GM19324 (cell line): ENCODE results near the gene ADNP2.

Source experiments
- ATAC-seq: cut with Tn5 transposase; IDR thresholded peaks from one replicate; pipeline ENCODE4 v1.9.1; 2021; ENCODE audit warnings: mild to moderate bottlenecking, moderate library complexity; ENCODE audit not compliant: unreplicated experiment, low FRiP score

The ADNP2 gene

DNA sequence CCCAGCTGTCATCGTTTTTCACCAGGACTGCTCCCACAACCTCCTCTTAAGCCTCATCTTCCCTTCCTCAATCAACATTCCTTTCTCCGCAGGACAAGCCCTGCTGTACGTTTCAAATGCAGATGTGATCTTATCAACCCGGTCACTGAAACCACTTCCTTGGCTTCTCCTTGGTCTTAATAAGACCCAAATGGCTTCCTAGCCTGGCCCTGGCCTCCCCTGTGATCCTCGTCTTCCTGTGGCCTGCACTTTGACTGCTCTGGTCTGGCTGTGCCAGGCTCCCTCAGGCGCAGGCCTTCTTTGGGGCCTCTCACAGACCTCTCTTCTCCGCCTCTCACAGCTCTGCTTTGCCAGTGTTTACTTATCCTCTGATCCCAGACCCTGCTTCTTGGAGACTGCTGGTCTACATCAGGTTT is 4.7 kb upstream of the ADNP2 start:
- ATAC-seq = no peak

DNA sequence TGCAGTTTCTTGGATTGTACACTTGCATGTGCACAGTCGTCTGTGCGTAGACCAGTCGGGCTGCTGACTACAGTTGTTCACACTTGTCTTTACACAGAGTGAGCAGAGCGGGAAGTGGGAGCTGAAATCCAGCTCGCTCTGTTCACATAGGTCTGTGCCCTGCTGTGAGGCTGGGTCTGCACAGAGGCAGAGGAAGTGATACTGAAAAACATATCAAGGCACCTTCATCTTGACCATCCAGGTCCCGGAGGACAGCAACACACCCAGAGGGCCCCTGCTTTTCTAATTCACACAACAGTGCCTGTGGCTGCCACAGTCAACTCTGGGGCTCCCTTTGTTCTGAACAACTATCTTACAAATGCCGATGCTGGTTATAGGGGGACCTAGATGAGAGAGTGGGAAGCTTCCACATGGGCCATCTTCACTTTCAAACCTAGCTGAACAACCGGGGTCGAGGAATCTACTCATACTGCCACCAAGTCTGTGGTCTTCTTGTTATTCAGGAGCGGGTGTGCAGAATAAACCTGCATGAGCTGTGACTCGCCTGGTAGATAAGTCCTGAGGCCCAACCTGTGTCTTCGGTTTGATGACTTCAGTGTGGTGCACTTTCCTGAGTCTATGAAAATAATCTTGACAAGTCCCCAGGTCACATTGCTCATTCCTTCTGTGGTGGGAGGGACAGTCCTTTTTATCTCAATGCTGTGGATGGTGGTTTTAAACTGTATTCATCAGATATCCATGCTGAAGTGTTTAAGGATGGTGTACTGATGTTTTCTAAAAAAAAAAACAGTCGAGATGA is 3.5 kb upstream of the ADNP2 start:
- ATAC-seq = peak; percentile 57

DNA sequence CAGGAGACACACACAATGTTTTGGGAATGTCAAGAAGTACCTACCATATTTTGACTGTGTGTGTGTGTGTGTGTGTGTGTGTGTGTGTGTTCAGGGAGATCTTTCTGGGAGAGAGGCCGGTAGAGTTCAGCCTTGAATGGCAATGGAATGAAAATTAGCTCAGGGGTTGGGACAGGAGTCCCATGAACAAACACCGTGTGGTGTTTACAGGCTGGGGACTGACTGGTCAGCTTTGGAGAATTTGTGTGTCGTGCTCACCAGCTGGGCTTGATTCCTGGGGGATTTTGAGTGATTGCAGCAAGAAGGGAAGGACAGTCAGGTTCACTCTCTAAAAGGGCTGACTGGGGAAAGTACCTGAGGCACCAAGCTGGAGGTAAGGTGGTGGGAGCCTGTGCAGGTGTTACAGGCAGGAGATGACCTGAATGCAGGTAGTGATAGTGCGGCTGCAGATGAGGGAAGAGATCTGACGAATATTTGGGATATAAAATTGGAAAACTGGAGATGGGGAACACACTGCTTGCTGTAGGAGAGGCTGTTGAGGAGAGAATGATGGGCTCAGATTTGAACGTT is 2.5 kb upstream of the ADNP2 start:
- no peak for ATAC-seq

DNA sequence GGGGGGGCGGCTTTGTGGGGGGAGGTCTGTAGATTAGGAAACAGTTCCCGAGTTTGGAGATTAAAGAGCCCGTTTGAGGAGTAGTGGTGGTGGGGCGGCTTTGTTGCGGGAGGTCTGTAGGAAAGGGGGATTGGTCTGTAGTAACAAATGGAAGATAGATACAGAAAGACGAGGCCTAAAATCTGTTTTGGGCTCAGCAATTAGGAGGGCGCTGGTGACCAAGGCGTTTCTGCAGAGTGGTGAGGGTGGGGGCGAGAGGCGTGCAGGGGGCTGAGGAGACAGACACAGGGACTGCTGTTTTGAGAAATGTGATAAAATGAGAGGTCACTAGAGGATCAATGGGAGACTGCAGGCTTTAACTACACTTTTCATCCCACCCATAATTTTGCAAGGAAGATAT is 1.6 kb upstream of the ADNP2 start:
- ATAC-seq = no peak

DNA sequence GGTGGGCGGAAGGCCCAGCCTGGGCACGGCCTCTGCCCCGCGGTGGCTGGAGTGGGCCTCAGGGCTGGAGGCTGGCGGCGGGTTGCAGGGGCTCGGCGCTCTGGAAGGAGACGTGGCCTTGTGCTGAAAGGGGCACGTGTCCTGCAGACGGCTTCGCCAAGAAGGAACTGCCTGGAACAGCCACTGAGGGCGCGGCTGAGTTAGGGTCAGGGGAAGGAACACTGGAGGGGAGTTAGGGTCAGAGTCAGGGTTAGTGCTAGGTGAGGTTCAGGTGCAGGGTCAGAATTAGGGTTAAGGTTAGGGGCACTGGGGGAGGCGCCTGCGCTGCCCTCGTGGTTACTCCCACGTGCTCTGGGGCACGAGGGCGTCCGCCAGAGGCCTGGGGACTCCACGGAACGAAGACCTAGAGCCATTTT is 933 bp upstream of the ADNP2 start:
- no peak for ATAC-seq

DNA sequence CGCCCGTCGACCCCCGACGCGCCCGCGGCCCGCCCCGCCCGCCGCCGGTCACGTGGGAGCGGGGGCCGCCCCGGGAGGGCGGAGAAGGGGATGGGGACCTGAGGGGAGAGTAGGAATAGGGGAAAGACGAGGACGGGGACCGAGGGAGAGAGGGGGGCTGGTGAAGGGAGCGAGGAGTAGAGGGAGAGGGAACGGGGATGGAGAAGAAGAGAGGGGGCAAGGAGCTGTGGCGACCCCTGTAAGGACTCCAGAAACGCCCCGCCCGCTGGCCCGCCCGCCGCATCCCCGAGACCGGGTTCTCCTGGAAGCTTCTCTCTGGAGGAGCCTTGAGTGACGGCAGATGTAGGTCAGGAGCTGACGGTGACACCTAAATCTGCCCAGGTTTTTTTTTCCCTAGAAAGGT is 615 bp downstream of the ADNP2 start:
- ATAC-seq = peak; percentile 27

DNA sequence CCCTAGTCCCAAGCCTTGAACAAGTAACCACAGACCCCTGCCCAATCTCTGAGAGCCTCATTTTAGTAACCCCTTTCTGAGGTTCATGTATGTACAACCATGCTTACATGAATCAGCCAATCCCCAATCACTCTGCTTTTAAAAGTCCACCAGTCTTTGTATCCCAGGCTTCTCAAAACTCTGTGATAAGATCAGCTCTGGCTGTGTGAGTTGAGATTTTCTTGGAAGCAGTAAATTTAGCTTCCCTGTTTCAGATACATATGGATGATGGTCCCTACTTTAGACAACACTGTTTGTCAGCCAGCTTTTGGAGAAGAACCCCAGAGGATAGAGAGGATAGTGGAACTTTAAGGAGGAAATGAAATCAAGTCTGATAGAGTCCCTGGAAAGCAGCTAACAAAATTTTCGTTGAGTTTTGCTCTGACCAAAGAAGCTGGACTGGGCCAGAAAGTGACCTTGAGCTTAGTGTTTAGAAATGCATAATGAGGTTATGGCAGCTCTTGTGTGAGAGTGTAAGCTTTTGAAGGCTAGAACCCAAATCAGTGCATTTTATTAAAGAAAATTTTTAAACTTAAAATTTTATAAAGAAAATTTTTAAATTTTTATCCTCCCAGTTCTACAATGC is 3.7 kb downstream of the ADNP2 start:
- ATAC-seq = no peak

DNA sequence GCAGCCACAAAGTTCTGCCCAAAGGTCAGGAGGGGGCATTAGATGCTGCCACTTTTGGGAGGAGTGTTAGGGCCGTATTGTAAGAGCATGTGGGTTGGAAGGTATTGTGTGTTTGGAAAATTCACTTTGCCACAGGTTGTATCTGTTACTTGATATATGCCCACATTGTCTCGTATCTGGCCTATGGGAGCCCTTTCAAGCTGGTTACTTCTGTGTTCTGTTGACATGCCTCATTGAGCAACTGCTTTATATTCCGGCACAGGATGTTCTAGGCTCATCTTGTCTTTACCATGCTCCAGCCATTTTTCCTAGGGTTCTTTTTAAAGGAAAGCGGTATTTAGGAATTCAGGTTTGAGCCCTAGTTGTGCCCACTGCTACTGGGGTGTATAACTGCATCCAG is 6.0 kb downstream of the ADNP2 start:
- ATAC-seq = no peak

DNA sequence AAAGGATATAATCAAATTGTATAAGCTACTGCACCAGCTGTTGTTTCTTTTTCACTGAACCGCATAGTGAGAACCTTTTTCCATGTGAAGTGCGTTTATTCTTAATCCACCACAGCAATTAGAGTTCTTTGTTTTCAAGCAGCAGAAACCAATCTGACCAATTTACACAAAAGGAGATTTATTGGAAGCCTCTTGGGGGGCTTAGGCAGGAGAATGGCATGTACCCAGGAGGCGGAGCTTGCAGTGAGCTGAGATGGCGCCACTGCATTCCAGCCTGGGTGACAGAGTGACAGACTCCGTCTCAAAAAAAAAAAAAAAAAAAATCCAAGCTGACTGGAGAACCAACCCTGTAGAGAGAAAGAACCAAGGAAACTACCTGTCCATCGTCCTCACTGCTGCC is 10.0 kb downstream of the ADNP2 start:
- ATAC-seq = no peak

DNA sequence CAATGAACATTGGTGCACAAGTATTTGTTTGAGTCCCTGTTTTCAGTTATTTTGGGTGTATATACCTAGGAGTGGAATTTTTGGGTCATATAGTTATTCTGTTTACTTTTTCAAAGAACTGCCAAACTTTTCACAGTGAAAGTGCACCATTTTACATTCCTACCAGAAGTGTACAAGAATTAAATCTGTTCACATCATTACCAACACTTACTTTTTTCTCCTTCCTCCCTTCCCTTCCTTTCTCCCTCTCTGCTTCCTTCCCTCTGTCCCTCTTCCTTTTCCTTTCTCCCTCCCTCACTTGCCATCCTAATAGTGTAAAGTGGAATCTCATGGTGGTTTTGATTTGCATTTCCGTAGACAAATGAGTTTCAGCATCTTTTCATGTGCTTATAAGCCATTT is 11.9 kb downstream of the ADNP2 start:
- ATAC-seq = no peak

DNA sequence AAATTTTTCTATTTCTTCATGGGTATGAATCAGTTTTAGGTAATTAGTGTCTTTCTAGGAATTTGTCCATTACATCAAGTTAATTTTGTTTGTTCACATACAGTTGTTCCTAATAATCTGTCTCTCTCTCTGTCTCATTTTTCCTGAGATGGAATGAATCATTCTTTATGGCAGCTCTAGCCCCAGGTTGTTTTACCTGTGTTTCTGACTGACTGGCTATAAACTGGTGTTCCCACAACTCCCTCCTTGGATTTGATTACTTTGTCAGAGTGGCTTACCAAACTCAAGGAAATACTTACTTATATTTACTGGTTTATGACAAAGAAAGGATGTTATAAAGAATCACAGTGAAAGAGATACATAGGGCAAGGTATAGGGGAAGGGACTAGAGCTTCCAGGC is 15.1 kb downstream of the ADNP2 start:
- no peak for ATAC-seq

DNA sequence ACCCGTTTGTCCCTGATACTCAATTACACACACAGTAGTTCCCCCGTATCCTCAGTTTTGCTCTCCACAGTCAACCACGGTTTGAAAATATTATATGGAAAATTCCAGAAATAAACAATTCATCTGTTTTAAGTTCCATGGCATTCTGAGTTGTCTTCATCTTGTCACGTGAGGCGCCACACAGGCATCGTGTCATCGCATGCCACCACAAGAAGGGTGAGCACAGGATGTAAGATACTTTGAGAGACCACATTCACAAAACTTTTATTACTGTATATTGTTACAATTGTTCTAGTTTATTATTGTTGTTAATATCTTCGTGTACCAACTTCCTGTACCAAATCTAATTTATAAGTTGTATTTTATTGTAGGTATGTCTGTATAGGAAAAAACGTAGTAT is 17.7 kb downstream of the ADNP2 start:
- no peak for ATAC-seq

DNA sequence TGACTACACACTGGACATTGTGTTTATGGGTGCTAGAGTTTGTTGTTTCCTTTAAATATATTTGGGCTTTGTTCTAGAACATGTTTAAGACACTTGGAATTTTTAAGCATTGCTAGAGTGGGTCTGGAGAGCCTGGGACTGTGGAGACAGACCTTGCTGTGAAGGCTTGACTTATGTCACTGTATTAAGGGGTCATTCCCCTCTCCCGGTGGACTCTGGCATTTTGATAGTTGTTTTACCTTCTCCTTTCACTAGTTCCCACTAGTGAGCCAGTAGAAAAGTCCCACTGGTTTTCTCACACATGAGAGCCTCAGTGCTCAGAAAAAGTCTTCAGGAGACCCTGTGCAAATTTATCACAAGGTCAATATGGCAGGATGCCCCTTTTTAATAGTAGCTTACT is 18.6 kb downstream of the ADNP2 start:
- ATAC-seq = no peak

DNA sequence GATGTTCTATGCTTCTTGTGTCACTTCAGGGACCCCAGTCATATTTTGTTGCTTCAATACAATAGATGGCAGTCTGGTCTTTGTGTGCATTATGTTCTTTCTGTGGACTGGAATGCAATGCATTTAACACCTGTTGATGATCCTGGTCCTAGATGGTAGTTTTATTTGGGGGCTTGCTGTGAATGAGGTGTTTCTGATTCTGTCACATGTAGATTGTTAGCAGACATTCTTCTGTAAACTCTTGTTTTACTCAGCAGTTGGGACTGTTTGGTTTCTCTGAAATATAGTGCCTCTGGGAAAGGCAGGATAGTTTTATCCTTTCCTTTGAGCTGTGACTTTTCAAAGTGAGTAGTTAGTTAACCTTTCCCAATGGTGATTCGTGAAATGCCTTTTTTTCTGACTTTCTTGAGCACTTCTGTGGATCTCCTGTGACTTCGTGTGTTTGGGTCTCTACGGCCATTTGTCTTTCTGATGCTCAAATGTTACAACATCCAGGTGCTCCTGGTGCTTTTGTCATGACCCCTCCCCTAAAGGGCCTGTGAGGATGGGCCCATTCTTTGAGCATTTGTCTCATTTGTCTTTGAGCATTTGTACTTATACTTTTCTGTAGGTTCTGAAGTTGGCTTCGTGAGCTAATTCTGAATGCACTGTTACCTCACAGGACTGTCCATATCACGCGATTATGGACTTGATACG is 20.8 kb downstream of the ADNP2 start:
- no peak for ATAC-seq

DNA sequence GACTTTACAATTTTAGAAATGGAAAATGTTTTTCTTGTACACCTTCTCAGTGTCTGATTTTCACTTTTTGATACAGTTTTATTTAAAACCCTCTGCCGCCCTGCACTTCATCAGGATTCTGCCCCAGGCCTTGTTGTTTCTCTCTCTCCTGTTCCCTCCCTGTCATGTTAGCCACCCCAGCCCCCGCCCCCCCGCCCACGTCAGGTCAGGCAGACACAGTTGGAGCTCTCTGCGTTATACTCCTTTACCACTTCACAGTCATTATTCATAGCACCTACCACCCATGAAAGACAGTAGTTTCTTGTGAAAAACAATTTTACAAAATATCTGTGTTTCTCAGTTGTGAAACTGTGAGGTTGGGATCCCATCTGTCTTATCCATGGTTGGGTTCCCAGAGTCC is 21.5 kb downstream of the ADNP2 start:
- ATAC-seq = no peak

DNA sequence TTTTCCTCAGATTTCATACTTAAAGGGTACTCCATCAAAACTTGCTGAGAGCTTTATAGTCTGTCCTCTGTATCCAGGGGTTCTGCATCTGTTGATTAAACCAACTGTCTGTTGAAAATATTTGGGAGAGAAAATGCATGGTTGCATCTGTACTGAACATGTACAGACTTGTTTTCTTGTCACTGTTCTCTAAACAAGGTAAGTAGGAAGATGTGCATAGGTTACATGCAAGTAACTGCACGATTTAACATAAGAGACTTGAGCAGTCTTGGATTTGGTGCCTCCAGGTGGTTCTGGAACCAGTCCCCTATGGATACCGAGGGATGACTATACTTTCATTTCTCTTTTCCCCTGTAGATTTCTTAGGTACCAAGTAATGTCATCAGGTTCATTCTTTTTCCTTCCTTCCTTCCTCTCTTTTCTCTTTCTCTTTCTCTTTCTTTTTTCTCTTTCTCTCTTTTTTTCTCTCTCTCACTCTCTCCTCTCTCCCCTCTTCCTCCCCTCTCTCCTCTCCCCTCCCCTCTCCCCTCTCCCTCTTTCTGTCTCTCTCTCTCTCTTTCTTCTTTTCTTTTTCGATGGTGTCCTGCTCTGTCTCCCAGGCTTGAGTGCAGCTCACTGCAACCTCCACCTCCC is 23.2 kb downstream of the ADNP2 start:
- ATAC-seq = no peak

DNA sequence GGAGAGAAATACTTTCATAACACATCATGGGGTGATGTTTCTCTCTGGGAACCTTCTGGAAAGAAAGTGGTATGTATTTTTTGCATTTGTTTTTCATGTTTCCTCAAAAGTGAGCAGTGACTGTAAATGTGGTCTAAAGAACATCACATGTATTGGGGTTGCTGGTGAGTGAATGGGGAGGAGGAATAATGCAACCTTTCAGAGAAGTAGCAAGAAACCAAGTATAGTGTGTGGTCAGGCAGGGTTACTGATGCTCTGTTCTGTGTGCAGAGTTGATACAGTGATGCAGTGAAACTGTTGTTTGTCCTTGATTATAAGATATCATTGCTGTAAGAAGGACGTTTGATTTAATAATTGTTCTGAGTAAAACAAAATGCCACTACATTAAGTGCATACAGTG is 24.1 kb downstream of the ADNP2 start:
- no peak for ATAC-seq

DNA sequence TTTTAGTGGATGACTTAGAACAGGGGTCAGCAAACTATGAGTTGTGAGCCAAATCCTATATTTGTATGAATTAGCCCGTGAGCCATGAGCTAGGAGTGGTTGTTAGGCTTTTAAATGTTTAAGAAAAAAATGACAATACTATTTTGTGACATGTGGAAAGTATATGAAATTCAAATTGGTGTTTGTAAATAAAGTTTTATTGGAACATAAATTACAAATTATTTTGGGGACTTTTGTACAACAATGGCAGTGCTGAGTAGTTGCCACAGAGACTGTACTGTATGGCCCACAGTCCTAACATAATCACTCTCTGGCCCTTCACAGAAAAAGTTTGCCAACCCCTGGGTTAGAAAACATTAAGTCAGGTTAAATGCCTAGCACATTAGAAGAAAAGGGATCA is 26.1 kb downstream of the ADNP2 start:
- no peak for ATAC-seq

DNA sequence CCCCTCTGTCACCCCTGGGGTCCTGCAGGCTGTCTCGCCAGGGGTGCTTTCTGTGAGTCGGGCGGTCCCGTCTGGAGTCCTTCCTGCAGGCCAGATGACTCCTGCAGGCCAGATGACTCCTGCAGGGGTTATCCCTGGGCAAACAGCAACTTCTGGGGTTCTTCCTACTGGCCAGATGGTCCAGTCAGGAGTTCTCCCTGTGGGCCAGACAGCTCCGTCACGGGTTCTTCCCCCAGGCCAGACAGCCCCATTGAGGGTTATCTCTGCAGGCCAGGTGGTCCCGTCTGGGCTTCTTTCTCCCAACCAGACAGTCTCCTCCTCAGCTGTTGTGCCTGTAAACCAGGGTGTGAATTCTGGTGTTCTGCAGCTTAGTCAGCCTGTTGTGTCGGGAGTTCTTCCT is 27.6 kb downstream of the ADNP2 start:
- ATAC-seq = no peak

DNA sequence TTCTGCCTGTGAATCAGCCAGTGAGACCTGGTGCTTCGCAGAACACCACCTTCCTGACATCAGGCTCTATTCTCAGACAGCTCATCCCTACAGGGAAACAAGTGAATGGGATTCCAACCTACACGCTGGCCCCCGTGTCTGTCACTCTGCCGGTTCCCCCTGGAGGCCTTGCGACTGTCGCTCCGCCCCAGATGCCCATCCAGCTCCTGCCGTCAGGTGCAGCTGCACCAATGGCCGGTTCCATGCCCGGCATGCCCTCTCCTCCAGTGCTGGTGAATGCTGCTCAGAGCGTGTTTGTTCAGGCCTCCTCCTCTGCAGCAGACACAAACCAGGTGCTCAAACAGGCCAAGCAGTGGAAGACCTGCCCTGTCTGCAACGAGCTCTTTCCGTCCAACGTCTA is 28.1 kb downstream of the ADNP2 start:
- ATAC-seq = no peak

DNA sequence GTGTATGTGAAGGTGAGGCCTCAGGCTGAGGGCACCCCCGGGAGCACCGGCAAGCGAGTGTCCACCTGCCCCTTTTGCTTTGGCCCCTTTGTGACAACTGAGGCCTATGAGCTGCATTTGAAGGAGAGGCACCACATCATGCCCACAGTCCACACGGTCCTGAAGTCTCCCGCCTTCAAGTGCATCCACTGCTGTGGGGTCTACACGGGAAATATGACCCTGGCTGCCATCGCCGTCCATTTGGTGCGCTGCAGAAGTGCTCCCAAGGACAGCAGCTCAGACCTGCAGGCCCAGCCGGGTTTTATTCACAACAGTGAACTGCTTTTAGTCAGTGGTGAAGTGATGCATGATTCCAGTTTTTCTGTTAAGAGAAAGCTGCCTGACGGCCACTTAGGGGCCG is 28.9 kb downstream of the ADNP2 start:
- ATAC-seq = no peak
